Hepatocyte (in vitro differentiated cells): Measurements from ENCODE around the gene MGLL. TPM values are rescaled to one million over a fixed set of nuclear protein-coding genes. Genes with fewer than 3 reads are reported as not detected.

Experiments used
- DNase-seq: peaks from one replicate; pipeline ENCODE4 v3.0.0-alpha.2; 2016; ENCODE audit warnings: low spot score
- H2AFZ ChIP-seq: fragments of 200-600 bp; sonication (generic); 2 replicates; pipeline ENCODE4 v1.6.0; 2016; ENCODE audit warnings: antibody characterized with exemption, mild to moderate bottlenecking
- H3K27ac ChIP-seq: fragments of 200-600 bp; sonication (generic); 2 replicates; pipeline ENCODE4 v1.5.1; 2016; ENCODE audit warnings: mild to moderate bottlenecking
- H3K27me3 ChIP-seq: fragments of 200-600 bp; sonication (generic); 2 replicates; pipeline ENCODE4 v1.6.1; 2016
- H3K36me3 ChIP-seq: fragments of 200-600 bp; sonication (generic); replicated peaks from 2 replicates; pipeline ENCODE4 v1.5.1; 2016; ENCODE audit warnings: low read depth; ENCODE audit not compliant: insufficient read depth
- H3K4me1 ChIP-seq: fragments of 200-600 bp; sonication (generic); 2 replicates; pipeline ENCODE4 v1.5.1; 2016; ENCODE audit warnings: mild to moderate bottlenecking, moderate library complexity; ENCODE audit not compliant: insufficient read depth
- H3K4me2 ChIP-seq: fragments of 200-600 bp; sonication (generic); 2 replicates; pipeline ENCODE4 v1.6.0; 2016
- H3K4me3 ChIP-seq: fragments of 200-600 bp; sonication (generic); 2 replicates; pipeline ENCODE4 v1.5.1; 2016; ENCODE audit warnings: mild to moderate bottlenecking
- H3K79me2 ChIP-seq: fragments of 200-600 bp; sonication (generic); 2 replicates; pipeline ENCODE4 v1.6.0; 2017; ENCODE audit warnings: mild to moderate bottlenecking
- H3K9me2 ChIP-seq: fragments of 200-600 bp; sonication (generic); replicated peaks from 2 replicates; pipeline ENCODE4 v1.6.0; 2017; ENCODE audit warnings: mild to moderate bottlenecking; ENCODE audit not compliant: insufficient read depth
- H3K9me3 ChIP-seq: fragments of 200-600 bp; sonication (generic); 2 replicates; pipeline ENCODE4 v1.5.1; 2016; ENCODE audit warnings: low read depth, mild to moderate bottlenecking
- H4K20me1 ChIP-seq: fragments of 200-600 bp; sonication (generic); 2 replicates; pipeline ENCODE4 v1.6.0; 2016; ENCODE audit warnings: mild to moderate bottlenecking; ENCODE audit not compliant: insufficient read depth, poor library complexity, severe bottlenecking
- CTCF ChIP-seq: fragments of 200-600 bp; sonication (generic); IDR thresholded peaks from 2 replicates; pipeline ENCODE4 v1.5.1; 2016; ENCODE audit warnings: antibody characterized with exemption, mild to moderate bottlenecking; ENCODE audit not compliant: poor library complexity
- EZH2 ChIP-seq: fragments of 200-600 bp; sonication (generic); IDR thresholded peaks from 2 replicates; pipeline ENCODE4 v1.6.1; 2016; ENCODE audit warnings: antibody characterized with exemption, mild to moderate bottlenecking, borderline replicate concordance
- EZH2phosphoT487 ChIP-seq: fragments of 200-600 bp; sonication (generic); IDR thresholded peaks from one replicate; pipeline ENCODE4 v1.6.1; 2018; ENCODE audit warnings: antibody characterized with exemption, mild to moderate bottlenecking, low read depth, moderate library complexity; ENCODE audit not compliant: unreplicated experiment, severe bottlenecking
- WGBS: methylation state at CpG from one replicate; pipeline ENCODE4 v1.1.6; 2016; ENCODE audit warnings: low lambda C conversion rate; ENCODE audit errors: missing lambda C conversion rate; 5-methylcytosine and 5-hydroxymethylcytosine counted together
- polyA plus RNA-seq: library from polyadenylated mRNA; unstranded; fragments of >200 nt; fragmentation: Nextera tagmentation; extraction: Ambion mirVana; gene quantifications from 2 replicates; pipeline ENCODE4 v1.2.1, GENCODE V29; 2016
- total RNA-seq: library from RNA; depleted of rRNA; stranded (reverse); fragments of >200 nt; gene quantifications from 2 replicates; pipeline ENCODE4 v1.2.3, GENCODE V29; 2014

The MGLL gene
- total and polyA plus RNA-seq, 2 experiments from 2014 or later: 7.3 to 21.4 TPM

GRCh38 chr3:127762787-127763105 is 59.6 kb downstream of the MGLL start:
- H4K20me1 ChIP-seq: no peaks in the 10 kb centered on the region
- H3K4me2 ChIP-seq: no peak overlapping the region
- no peaks in the 10 kb centered on the region for H3K9me2 ChIP-seq
- H2AFZ ChIP-seq: no peak overlapping the region
- no peaks in the 10 kb centered on the region for H3K4me1 ChIP-seq
- DNase-seq: no peak
- H3K4me3 ChIP-seq: no peak overlapping the region
- TF ChIP-seq EZH2phosphoT487 (no peak), CTCF (no peak), EZH2 (no peak)
- WGBS: 90% methylated on average over 1 of the region's 1 CpG
- no peak overlapping the region for H3K27ac ChIP-seq
- no peaks in the 10 kb centered on the region for H3K27me3 ChIP-seq
- H3K9me3 ChIP-seq: peaks cover under 1% of the 10 kb centered on the region
- no peaks in the 10 kb centered on the region for H3K36me3 ChIP-seq
- no peaks in the 10 kb centered on the region for H3K79me2 ChIP-seq

- H3K79me2 ChIP-seq: no peaks in the 10 kb centered on the region
- no peak overlapping the region for H3K27ac ChIP-seq
- H3K4me1 ChIP-seq: no peaks in the 10 kb centered on the region
- H3K9me3 ChIP-seq: no peaks in the 10 kb centered on the region
- no peaks in the 10 kb centered on the region for H3K9me2 ChIP-seq
- H3K36me3 ChIP-seq: no peaks in the 10 kb centered on the region
- H3K4me2 ChIP-seq: no peak overlapping the region
- no peak overlapping the region for H2AFZ ChIP-seq
- no peaks in the 10 kb centered on the region for H3K27me3 ChIP-seq
- 68% methylated on average over 14 of the region's 15 CpGs for WGBS
- TF ChIP-seq EZH2: no peak
- no peak for TF ChIP-seq CTCF
- TF ChIP-seq EZH2phosphoT487: no peak
- no peak overlapping the region for H3K4me3 ChIP-seq
- DNase-seq: no peak
- H4K20me1 ChIP-seq: no peaks in the 10 kb centered on the region
These were observed 60.1 kb downstream of the MGLL start for GRCh38 chr3:127762077-127762786.

- H3K9me3 ChIP-seq: no peaks in the 10 kb centered on the region
- no peak overlapping the region for H2AFZ ChIP-seq
- no peaks in the 10 kb centered on the region for H3K79me2 ChIP-seq
- no peak for DNase-seq
- no peaks in the 10 kb centered on the region for H3K27me3 ChIP-seq
- H3K9me2 ChIP-seq: no peaks in the 10 kb centered on the region
- H3K36me3 ChIP-seq: no peaks in the 10 kb centered on the region
- H3K4me3 ChIP-seq: no peak overlapping the region
- 95% methylated on average over 12 of the region's 12 CpGs for WGBS
- no peaks in the 10 kb centered on the region for H4K20me1 ChIP-seq
- TF ChIP-seq CTCF: no peak
- TF ChIP-seq EZH2phosphoT487: no peak
- no peak for TF ChIP-seq EZH2
- no peak overlapping the region for H3K27ac ChIP-seq
- H3K4me2 ChIP-seq: no peak overlapping the region
- no peaks in the 10 kb centered on the region for H3K4me1 ChIP-seq
These were observed 60.9 kb downstream of the MGLL start for GRCh38 chr3:127761441-127761801.
